ENCODE data around the gene RAF1. TPM values are rescaled to one million over a fixed set of nuclear protein-coding genes. Genes with fewer than 3 reads are reported as not detected.

Gene RAF1
- total RNA-seq: 71.8 and 84.7 TPM in 2 replicates

DNA sequence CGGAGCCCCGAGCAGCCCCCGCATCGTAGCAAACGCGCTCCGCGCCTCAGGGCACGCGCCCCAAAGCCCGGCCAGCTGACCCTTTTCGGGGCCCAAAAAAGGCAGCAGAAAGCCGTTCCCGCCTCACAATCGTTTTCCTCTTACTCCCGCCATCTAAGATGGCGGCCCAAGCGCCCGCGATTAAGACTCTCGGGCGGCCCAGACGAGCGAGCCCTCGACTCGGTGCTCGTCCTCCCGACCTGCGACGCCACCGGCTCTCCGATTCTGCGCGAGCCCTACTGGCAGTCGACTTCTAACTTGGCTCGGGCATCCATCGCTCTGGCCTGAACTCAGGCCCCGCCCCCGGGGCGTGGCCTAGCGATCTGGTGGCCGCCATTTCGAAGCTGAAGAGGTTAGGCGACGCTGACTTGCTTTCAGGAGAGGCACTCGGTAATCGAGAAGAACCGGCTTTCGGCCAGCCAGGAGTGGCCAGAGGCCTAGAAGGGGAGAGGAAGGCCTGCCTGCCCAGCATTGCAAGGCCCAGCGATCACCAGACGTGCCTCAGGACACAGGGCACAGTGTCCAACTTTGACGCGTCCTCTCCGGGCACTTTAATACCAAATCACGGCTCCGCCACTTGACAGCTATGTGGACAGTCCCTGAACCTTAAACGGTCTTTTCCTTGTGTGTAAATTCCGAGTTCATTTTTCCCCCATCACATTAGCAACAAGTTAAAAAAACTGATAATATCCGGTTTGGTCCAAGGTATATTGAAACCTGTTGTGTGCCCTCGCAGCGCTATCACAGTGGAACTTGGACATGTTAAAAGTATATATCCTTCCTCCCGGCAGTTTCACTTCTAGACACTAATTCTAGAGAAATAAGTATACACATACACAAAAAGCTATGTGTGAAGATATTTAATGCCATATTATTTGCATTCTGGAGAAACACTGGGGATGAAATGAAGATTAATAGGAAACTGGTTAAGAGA is at the start of gene RAF1:
Gene RAF1 (minus strand): TSS at position 182 of the 973 bp plus-strand sequence. CDS start 45,396 bp downstream, outside the sequence.

DNA sequence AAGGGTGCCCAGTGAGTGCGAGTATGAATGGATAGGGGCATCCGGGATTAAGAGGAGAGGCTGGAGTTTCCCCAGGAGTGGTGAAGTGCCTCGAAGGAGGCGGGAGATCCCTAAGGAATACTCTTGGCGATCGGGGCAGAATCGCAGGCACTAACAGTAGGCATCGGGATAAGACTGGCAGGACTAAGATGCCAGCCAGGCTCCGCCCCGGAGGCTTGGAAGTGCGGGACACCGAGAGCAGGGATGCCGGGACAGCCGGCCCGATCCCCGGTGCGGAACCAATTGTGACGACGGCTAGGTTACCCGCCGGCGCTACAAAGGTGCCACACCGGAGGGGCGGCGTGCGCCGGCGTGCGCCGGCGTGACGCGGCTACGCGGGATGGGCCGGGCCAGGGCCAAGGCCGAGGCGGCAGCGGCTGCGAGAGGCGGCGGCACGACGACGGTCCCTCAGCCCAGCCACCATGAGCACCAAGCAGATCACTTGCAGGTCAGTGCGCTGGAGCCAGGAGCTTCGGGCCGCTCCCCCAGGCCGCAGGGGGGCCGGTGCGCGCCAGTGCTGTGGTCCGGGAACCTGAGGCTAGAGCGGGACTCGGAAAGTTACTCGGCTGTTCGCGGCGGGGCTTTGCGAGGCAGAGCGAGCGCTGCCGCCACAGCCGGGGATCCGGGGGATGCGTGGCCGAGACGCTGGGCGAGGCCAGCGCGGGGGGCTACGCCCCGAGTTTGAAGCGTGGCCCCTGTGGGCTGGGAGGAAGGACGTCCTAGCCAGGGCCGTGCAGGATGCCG is 107.0 kb downstream of the RAF1 start, which contains the start of gene MKRN2:
Gene MKRN2 (plus strand): TSS at position 398 of the 783 bp plus-strand sequence. CDS start 64 bp downstream, at position 462.

DNA sequence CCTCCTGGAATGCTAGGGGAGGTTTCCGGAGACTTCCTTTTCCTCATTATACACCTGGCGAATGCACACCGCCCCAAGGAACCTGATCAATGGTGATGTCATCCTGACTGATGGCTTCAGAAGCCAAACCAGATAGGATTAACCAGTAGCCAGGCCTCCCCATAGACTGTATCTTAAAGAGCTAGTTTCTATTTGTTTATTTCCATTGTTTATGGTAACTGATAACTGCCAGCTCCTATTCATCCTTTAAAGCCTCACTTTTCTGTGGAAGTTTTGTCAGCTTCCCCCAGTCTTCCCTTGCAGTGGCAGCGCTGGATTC is 118.5 kb downstream of the RAF1 start, which contains the start of gene MKRN2OS:
Gene MKRN2OS (minus strand): TSS at position 27 of the 319 bp plus-strand sequence. CDS start 35 bp downstream, outside the sequence.

Other genes with a start within 250 kb of the RAF1 start
- 16.9 and 19.6 TPM in 2 replicates for gene TSEN2, start 179.6 kb downstream of the RAF1 start, total RNA-seq
- gene MKRN2OS, start 118.6 kb downstream of the RAF1 start, total RNA-seq: not detected in 2 replicates
- 36.9 and 47.1 TPM in 2 replicates for gene MKRN2, start 107.0 kb downstream of the RAF1 start, total RNA-seq
- gene TMEM40, start 95.1 kb upstream of the RAF1 start, total RNA-seq: 0.15 TPM in 1 of 2 replicates, not detected in the other
- gene CAND2, start 132.6 kb upstream of the RAF1 start, total RNA-seq: 5.2 and 5.5 TPM in 2 replicates
- gene RPL32, start 177.4 kb upstream of the RAF1 start, total RNA-seq: 602 and 1,420 TPM in 2 replicates